ENCODE measurements around the gene NRCAM. TPM values are rescaled to one million over a fixed set of nuclear protein-coding genes. Genes with fewer than 3 reads are reported as not detected.

Gene NRCAM
- total RNA-seq, 1 experiment from 2014 or later = 2.7 TPM

DNA sequence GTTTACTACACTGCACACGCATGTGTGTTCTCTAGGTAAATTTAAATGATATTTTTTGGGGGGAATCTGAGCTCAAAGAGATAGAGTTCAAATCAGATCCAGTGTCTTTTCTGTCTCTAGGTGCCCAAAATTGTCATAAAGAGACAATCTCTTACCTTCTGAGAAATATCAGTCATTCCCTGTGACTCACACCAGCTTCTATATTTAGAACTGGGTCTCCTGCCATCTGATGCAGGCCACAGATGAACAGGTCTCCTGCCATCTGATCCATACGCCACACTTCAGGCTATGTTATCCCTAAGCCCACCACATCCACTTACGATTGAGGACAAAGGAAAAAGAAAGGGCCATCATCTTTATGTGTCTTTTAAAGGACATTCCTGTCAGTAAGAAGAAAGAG lies 189.7 kb downstream of the NRCAM start:
- POLR2A ChIA-PET = no interaction called here
- ATAC-seq = no peak
- H3K27ac Mint-ChIP-seq = no peak overlapping the region
- H3K4me1 Mint-ChIP-seq = peaks cover 19% of the 10 kb centered on the region
- TF ChIP-seq ZNF121 (CRISPR knock-in tag; IDR thresholded peaks at IDR 0.05) (no peak), ZNF512 (CRISPR knock-in tag; IDR thresholded peaks at IDR 0.05; ENCODE audit: borderline replicate concordance) (no peak), FOXP1 (CRISPR knock-in tag; IDR thresholded peaks at IDR 0.05; ENCODE audit: borderline replicate concordance) (no peak), AR (CRISPR knock-in tag; IDR thresholded peaks at IDR 0.05) (no peak), KAT7 (CRISPR knock-in tag; IDR thresholded peaks at IDR 0.05; ENCODE audit: borderline replicate concordance) (no peak), SMAD4 (CRISPR knock-in tag; IDR thresholded peaks at IDR 0.05) (no peak), TEAD1 (CRISPR knock-in tag; IDR thresholded peaks at IDR 0.05) (no peak)
- TF ChIP-seq, protein P1, sequence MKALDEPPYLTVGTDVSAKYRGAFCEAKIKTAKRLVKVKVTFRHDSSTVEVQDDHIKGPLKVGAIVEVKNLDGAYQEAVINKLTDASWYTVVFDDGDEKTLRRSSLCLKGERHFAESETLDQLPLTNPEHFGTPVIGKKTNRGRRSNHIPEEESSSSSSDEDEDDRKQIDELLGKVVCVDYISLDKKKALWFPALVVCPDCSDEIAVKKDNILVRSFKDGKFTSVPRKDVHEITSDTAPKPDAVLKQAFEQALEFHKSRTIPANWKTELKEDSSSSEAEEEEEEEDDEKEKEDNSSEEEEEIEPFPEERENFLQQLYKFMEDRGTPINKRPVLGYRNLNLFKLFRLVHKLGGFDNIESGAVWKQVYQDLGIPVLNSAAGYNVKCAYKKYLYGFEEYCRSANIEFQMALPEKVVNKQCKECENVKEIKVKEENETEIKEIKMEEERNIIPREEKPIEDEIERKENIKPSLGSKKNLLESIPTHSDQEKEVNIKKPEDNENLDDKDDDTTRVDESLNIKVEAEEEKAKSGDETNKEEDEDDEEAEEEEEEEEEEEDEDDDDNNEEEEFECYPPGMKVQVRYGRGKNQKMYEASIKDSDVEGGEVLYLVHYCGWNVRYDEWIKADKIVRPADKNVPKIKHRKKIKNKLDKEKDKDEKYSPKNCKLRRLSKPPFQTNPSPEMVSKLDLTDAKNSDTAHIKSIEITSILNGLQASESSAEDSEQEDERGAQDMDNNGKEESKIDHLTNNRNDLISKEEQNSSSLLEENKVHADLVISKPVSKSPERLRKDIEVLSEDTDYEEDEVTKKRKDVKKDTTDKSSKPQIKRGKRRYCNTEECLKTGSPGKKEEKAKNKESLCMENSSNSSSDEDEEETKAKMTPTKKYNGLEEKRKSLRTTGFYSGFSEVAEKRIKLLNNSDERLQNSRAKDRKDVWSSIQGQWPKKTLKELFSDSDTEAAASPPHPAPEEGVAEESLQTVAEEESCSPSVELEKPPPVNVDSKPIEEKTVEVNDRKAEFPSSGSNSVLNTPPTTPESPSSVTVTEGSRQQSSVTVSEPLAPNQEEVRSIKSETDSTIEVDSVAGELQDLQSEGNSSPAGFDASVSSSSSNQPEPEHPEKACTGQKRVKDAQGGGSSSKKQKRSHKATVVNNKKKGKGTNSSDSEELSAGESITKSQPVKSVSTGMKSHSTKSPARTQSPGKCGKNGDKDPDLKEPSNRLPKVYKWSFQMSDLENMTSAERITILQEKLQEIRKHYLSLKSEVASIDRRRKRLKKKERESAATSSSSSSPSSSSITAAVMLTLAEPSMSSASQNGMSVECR (CRISPR knock-in tag; IDR thresholded peaks at IDR 0.05; ENCODE audit: borderline replicate concordance) = no peak
- no peaks in the 10 kb centered on the region for H3K36me3 Mint-ChIP-seq
- H3K9me3 Mint-ChIP-seq = no peaks in the 10 kb centered on the region
- CTCF ChIA-PET = no interaction called here
- H3K4me3 Mint-ChIP-seq = no peak overlapping the region
- no peak for DNase-seq (ENCODE audit: low spot score)
- H3K27me3 Mint-ChIP-seq (ENCODE audit: low read depth) = no peaks in the 10 kb centered on the region

DNA sequence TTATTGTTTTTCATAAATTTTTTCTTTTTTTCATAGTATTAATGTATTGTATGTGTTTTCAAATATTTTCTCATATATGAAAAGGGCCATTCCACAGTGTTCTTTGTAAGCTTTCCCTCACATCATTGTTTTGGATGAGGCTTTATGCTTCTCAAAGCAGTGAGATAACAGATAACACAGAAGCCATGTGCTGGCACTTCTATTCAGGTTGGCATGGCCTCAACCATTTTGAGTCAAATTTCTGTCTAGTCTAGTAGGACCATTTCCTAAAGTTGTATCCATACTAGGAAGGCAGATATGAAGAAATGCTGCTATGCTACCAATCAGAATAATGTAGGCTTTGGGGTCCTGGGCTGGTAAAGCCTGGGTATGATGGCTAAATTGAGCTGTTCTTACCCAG lies 190.2 kb downstream of the NRCAM start:
- TF ChIP-seq ZBTB43 (CRISPR knock-in tag; IDR thresholded peaks at IDR 0.05) = no peak
- TF ChIP-seq JAZF1 (CRISPR knock-in tag; IDR thresholded peaks at IDR 0.05) = no peak
- no peak for TF ChIP-seq OVOL2 (CRISPR knock-in tag; IDR thresholded peaks at IDR 0.05; ENCODE audit: borderline replicate concordance)
- no peak for TF ChIP-seq ZNF232 (CRISPR knock-in tag; IDR thresholded peaks at IDR 0.05)
- TF ChIP-seq CBFB (CRISPR knock-in tag; IDR thresholded peaks at IDR 0.05; ENCODE audit: low read depth) = no peak
- no peak for TF ChIP-seq SMAD3 (CRISPR knock-in tag; IDR thresholded peaks at IDR 0.05; ENCODE audit: borderline replicate concordance)
- no peak for TF ChIP-seq ZNF423 (CRISPR knock-in tag; IDR thresholded peaks at IDR 0.05)
- no peak for TF ChIP-seq NR3C1 (CRISPR knock-in tag; conservative IDR thresholded peaks at IDR 0.05; ENCODE audit: low read depth)
- no peak for TF ChIP-seq NFYB (CRISPR knock-in tag; conservative IDR thresholded peaks at IDR 0.05; ENCODE audit: low read depth)
- no peak for TF ChIP-seq ZNF425 (CRISPR knock-in tag; conservative IDR thresholded peaks at IDR 0.05)
- TF ChIP-seq JUN (CRISPR knock-in tag; IDR thresholded peaks at IDR 0.05) = no peak
- no peak for TF ChIP-seq FOXK1 (CRISPR knock-in tag; IDR thresholded peaks at IDR 0.05)
- no peak for TF ChIP-seq MXD4 (CRISPR knock-in tag; IDR thresholded peaks at IDR 0.05; ENCODE audit: borderline replicate concordance)
- CTCF ChIA-PET = no interaction called here
- H3K27ac Mint-ChIP-seq = no peak overlapping the region
- POLR2A ChIA-PET = no interaction called here
- peaks cover 19% of the 10 kb centered on the region for H3K4me1 Mint-ChIP-seq
- H3K36me3 Mint-ChIP-seq = no peaks in the 10 kb centered on the region
- ATAC-seq = no peak
- H3K27me3 Mint-ChIP-seq (ENCODE audit: low read depth) = no peaks in the 10 kb centered on the region
- no peak overlapping the region for H3K4me3 Mint-ChIP-seq
- no peaks in the 10 kb centered on the region for H3K9me3 Mint-ChIP-seq
- no peak for DNase-seq (ENCODE audit: low spot score)
